HepG2 (cell line): ENCODE results near the gene PLEKHA8. TPM values are rescaled to one million over a fixed set of nuclear protein-coding genes. Genes with fewer than 3 reads are reported as not detected.
A peak's percentile ranks its signal among the peaks of the same experiment; 100 is the strongest.

ENCODE experiments used
- AHDC1 ChIP-seq: sonication (generic); formaldehyde crosslinking; IDR thresholded peaks from 2 replicates; pipeline ENCODE4 v1.5.1; 2020; ENCODE audit warnings: mild to moderate bottlenecking, missing genetic modification reagents, borderline replicate concordance
- CREBL2 ChIP-seq: sonication (generic); formaldehyde crosslinking; IDR thresholded peaks from 2 replicates; pipeline ENCODE4 v1.8.1; 2023; ENCODE audit warnings: missing genetic modification reagents, mild to moderate bottlenecking, borderline replicate concordance
- HHEX ChIP-seq: IDR thresholded peaks from 2 replicates; pipeline ENCODE4 v1.6.1; 2016; ENCODE audit warnings: control low read depth
- MBD4 ChIP-seq: IDR thresholded peaks from 2 replicates; pipeline ENCODE4 v1.6.1; 2012; ENCODE audit warnings: low read length, inconsistent platforms, borderline replicate concordance
- REPIN1 ChIP-seq: sonication (generic); formaldehyde crosslinking; IDR thresholded peaks from 2 replicates; pipeline ENCODE4 v1.8.0; 2022; ENCODE audit warnings: missing genetic modification reagents, low read depth, mild to moderate bottlenecking, borderline replicate concordance
- SRF ChIP-seq: IDR thresholded peaks from 2 replicates; pipeline ENCODE4 v1.6.1; 2011; ENCODE audit warnings: mild to moderate bottlenecking, low read depth, low read length, moderate library complexity
- TCF7 ChIP-seq: sonication (generic); IDR thresholded peaks from 2 replicates; pipeline ENCODE4 v1.6.1; 2016; ENCODE audit warnings: antibody characterized with exemption, low read depth
- YEATS2 ChIP-seq: sonication (generic); formaldehyde crosslinking; IDR thresholded peaks from 2 replicates; pipeline ENCODE4 v1.4.0; 2020; ENCODE audit warnings: missing genetic modification reagents, borderline replicate concordance
- ZBTB14 ChIP-seq: sonication (generic); formaldehyde crosslinking; IDR thresholded peaks from 2 replicates; pipeline ENCODE4 v1.4.0; 2020; ENCODE audit warnings: missing genetic modification reagents
- ZBTB20 ChIP-seq: sonication (generic); formaldehyde crosslinking; IDR thresholded peaks from 2 replicates; pipeline ENCODE4 v1.8.1; 2023; ENCODE audit warnings: missing genetic modification reagents, low read depth, mild to moderate bottlenecking, borderline replicate concordance
- ZNF350 ChIP-seq: sonication (generic); formaldehyde crosslinking; IDR thresholded peaks from 2 replicates; pipeline ENCODE4 v1.4.0; 2020; ENCODE audit warnings: mild to moderate bottlenecking, low read depth, missing genetic modification reagents, borderline replicate concordance
- ZNF460 ChIP-seq: sonication (generic); formaldehyde crosslinking; IDR thresholded peaks from 2 replicates; pipeline ENCODE4 v1.5.1; 2020; ENCODE audit warnings: missing genetic modification reagents, mild to moderate bottlenecking, borderline replicate concordance
- ZNF660 ChIP-seq: sonication (generic); formaldehyde crosslinking; IDR thresholded peaks from 2 replicates; pipeline ENCODE4 v1.5.1; 2020; ENCODE audit warnings: mild to moderate bottlenecking, low read depth, missing genetic modification reagents, borderline replicate concordance
- ZNF761 ChIP-seq: sonication (generic); formaldehyde crosslinking; conservative IDR thresholded peaks from 2 replicates; pipeline ENCODE4 v1.4.0; 2020; ENCODE audit warnings: mild to moderate bottlenecking, missing genetic modification reagents
- ZNF776 ChIP-seq: sonication (generic); formaldehyde crosslinking; IDR thresholded peaks from 2 replicates; pipeline ENCODE4 v1.4.0; 2020; ENCODE audit warnings: mild to moderate bottlenecking, missing genetic modification reagents
- polyA plus RNA-seq, 8 experiments: library from polyadenylated mRNA; depleted of rRNA in 3 of 8; stranded (reverse) in 7 of 8; unstranded in 1 of 8; fragments of >200 nt; fragmentation: Illumina TruSeq in 4 of 8; extraction: Trizol in 4 of 8; gene quantifications; 2 replicates each; pipeline versions ENCODE4 v1.2.1 to v1.2.3, GENCODE V29; 2011 to 2016; ENCODE audit warnings: low read depth in 4 of 8, missing spikeins in 1 of 8, mixed read lengths in 1 of 8; ENCODE audit not compliant: insufficient read depth in 1 of 8
- total RNA-seq, 5 experiments: library from RNA; depleted of rRNA; stranded (reverse); fragments of >200 nt; fragmentation: Illumina TruSeq; extraction: Trizol; gene quantifications; 2 replicates each; pipeline ENCODE4 v1.2.3, GENCODE V29; 2016; ENCODE audit warnings: low read depth in 1 of 5
- TF ChIP-seq, protein P1 (sequence below): sonication (generic); formaldehyde crosslinking; IDR thresholded peaks from 2 replicates; pipeline ENCODE4 v1.8.0; 2022; ENCODE audit warnings: missing genetic modification reagents, mild to moderate bottlenecking, moderate library complexity, borderline replicate concordance
- TF ChIP-seq, protein P2 (sequence below): sonication (generic); formaldehyde crosslinking; IDR thresholded peaks from 2 replicates; pipeline ENCODE4 v1.8.1; 2023; ENCODE audit warnings: missing genetic modification reagents, inconsistent platforms, borderline replicate concordance

PLEKHA8 gene
- total and polyA plus RNA-seq, 2 of the 13 experiments (the other 11 are each of a cell fraction or from before 2014, with no cell fraction given): 12.5 to 26.4 TPM

- TF ChIP-seq, protein P1, sequence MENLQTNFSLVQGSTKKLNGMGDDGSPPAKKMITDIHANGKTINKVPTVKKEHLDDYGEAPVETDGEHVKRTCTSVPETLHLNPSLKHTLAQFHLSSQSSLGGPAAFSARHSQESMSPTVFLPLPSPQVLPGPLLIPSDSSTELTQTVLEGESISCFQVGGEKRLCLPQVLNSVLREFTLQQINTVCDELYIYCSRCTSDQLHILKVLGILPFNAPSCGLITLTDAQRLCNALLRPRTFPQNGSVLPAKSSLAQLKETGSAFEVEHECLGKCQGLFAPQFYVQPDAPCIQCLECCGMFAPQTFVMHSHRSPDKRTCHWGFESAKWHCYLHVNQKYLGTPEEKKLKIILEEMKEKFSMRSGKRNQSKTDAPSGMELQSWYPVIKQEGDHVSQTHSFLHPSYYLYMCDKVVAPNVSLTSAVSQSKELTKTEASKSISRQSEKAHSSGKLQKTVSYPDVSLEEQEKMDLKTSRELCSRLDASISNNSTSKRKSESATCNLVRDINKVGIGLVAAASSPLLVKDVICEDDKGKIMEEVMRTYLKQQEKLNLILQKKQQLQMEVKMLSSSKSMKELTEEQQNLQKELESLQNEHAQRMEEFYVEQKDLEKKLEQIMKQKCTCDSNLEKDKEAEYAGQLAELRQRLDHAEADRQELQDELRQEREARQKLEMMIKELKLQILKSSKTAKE: no peak
- TF ChIP-seq ZNF761 (CRISPR knock-in tag) (no peak), ZNF460 (no peak), HHEX (CRISPR knock-in tag) (no peak), ZBTB14 (peak; percentile 74), SRF (no peak), CREBL2 (CRISPR knock-in tag) (peak; percentile 57; the same call in 1 of the 2 replicates), ZNF660 (no peak), ZNF776 (CRISPR knock-in tag) (0 out of 2 replicates have a peak, but pooled peaks have one; percentile 36), YEATS2 (CRISPR knock-in tag) (0 out of 2 replicates have a peak, but pooled peaks have one; percentile 57), TCF7 (no peak), ZNF350 (CRISPR knock-in tag) (no peak), REPIN1 (CRISPR knock-in tag) (no peak), AHDC1 (CRISPR knock-in tag) (0 out of 2 replicates have a peak, but pooled peaks have one; percentile 43), MBD4 (no peak), ZBTB20 (CRISPR knock-in tag) (no peak)
- TF ChIP-seq, protein P2, sequence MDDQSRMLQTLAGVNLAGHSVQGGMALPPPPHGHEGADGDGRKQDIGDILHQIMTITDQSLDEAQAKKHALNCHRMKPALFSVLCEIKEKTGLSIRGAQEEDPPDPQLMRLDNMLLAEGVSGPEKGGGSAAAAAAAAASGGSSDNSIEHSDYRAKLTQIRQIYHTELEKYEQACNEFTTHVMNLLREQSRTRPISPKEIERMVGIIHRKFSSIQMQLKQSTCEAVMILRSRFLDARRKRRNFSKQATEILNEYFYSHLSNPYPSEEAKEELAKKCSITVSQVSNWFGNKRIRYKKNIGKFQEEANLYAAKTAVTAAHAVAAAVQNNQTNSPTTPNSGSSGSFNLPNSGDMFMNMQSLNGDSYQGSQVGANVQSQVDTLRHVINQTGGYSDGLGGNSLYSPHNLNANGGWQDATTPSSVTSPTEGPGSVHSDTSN (CRISPR knock-in tag): no peak
These were observed 107.3 kb downstream of the PLEKHA8 start (continued) for GRCh38 chr7:30135301-30136116.
